ENCODE measurements around the gene ALPK1.
A peak's percentile ranks its signal among the peaks of the same experiment; 100 is the strongest.

Gene ALPK1

DNA sequence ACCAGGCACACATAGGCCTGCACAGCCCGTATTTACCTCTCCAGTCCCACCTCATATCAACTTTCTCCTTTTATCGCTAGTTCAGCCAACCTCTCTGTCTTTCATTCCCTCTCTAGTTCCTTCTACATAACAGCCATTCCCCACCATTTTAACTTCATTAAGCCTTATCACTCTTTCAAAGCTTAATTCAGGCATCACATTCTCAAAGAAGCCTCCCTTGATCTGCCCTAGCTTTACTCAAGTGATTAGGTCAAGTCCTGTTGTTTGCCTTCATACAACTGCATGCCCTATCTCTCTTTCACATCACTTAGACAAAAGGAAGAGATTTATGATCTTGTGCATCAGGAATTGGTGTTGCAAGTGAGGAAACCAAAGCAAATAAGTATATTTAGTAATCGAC is 74.2 kb downstream of the ALPK1 start:
- Histone ChIP-seq H3K9me3 (replicated peaks; ENCODE audit: low read length) (no peaks in the 10 kb centered on the region), H3K27me3 (ENCODE audit: control insufficient read depth, insufficient read depth, low read length) (no peaks in the 10 kb centered on the region), H3K4me2 (ENCODE audit: low read length) (no peak overlapping the region), H3K36me3 (ENCODE audit: insufficient read depth, low read length) (no peaks in the 10 kb centered on the region), H3K4me1 (ENCODE audit: control insufficient read depth, insufficient read depth, low read length) (no peaks in the 10 kb centered on the region), H3K4me3 (ENCODE audit: low read length) (no peak overlapping the region), H3K9ac (ENCODE audit: low read depth, low read length) (no peak overlapping the region)

GRCh38 chr4:112374850-112375249 is 77.7 kb downstream of the ALPK1 start:
- Histone ChIP-seq H3K4me3 (ENCODE audit: low read length) (no peak overlapping the region), H3K27me3 (ENCODE audit: control insufficient read depth, insufficient read depth, low read length) (no peaks in the 10 kb centered on the region), H3K4me1 (ENCODE audit: control insufficient read depth, insufficient read depth, low read length) (peaks cover 12% of the 10 kb centered on the region), H3K9me3 (replicated peaks; ENCODE audit: low read length) (no peaks in the 10 kb centered on the region), H3K9ac (ENCODE audit: low read depth, low read length) (no peak overlapping the region), H3K36me3 (ENCODE audit: insufficient read depth, low read length) (no peaks in the 10 kb centered on the region), H3K4me2 (ENCODE audit: low read length) (no peak overlapping the region)

DNA sequence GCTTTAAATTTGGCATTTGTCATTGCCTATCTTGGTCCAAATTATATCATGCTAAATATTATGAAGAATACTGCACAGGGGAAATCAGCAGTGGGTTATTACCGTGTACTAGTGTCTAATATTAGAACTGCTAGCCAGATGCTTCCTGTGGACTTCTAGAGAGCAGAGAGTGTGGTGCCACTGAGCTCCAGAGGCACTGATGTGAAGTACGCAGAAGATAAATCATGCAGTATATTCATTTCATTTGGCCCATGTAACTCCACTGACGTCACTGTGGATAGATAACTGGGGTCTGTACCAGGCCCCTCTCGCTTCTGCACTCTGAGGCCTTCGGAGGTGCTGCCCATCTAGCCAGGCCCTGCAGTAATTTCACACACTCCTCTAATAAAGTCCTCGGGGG is 80.0 kb downstream of the ALPK1 start:
- Histone ChIP-seq H3K9ac (ENCODE audit: low read depth, low read length) (no peak overlapping the region), H3K4me2 (ENCODE audit: low read length) (no peak overlapping the region), H3K4me1 (ENCODE audit: control insufficient read depth, insufficient read depth, low read length) (peaks cover 15% of the 10 kb centered on the region)

GRCh38 chr4:112377594-112378242 is 80.5 kb downstream of the ALPK1 start:
- Histone ChIP-seq H3K27me3 (ENCODE audit: control insufficient read depth, insufficient read depth, low read length) (no peaks in the 10 kb centered on the region), H3K4me3 (ENCODE audit: low read length) (no peak overlapping the region), H3K9me3 (replicated peaks; ENCODE audit: low read length) (no peaks in the 10 kb centered on the region), H3K4me1 (ENCODE audit: control insufficient read depth, insufficient read depth, low read length) (peaks cover 15% of the 10 kb centered on the region), H3K4me2 (ENCODE audit: low read length) (no peak overlapping the region), H3K9ac (ENCODE audit: low read depth, low read length) (no peak overlapping the region), H3K36me3 (ENCODE audit: insufficient read depth, low read length) (no peaks in the 10 kb centered on the region)

More for the DNA sequence above, 80.0 kb downstream of the ALPK1 start:
- Histone ChIP-seq H3K9me3 (replicated peaks; ENCODE audit: low read length) (no peaks in the 10 kb centered on the region), H3K36me3 (ENCODE audit: insufficient read depth, low read length) (no peaks in the 10 kb centered on the region), H3K4me3 (ENCODE audit: low read length) (no peak overlapping the region), H3K27me3 (ENCODE audit: control insufficient read depth, insufficient read depth, low read length) (no peaks in the 10 kb centered on the region)

DNA sequence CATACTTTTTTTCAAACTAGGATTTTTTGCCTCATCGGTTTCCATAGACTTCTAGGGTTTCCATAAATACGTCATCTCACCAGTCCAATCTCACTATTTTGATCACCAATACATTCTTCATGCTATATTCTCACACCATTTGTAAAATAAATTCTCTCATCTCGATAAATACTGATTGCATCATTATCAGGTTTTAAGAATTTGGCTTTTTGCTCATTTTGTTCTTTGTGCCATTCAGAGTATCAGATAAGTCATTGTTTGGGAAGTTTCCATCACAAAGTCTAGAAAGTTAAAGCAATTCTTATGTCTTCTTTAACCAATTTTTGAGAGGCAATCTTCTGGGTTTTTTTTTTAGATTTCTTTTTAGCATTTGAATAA is 81.1 kb downstream of the ALPK1 start:
- no peaks in the 10 kb centered on the region for H3K27me3 ChIP-seq (ENCODE audit: control insufficient read depth, insufficient read depth, low read length)
- H3K9me3 ChIP-seq (replicated peaks; ENCODE audit: low read length): no peaks in the 10 kb centered on the region
- H3K4me1 ChIP-seq (ENCODE audit: control insufficient read depth, insufficient read depth, low read length): peaks cover 15% of the 10 kb centered on the region
- no peaks in the 10 kb centered on the region for H3K36me3 ChIP-seq (ENCODE audit: insufficient read depth, low read length)
- H3K4me2 ChIP-seq (ENCODE audit: low read length): no peak overlapping the region
- no peak overlapping the region for H3K4me3 ChIP-seq (ENCODE audit: low read length)
- no peak overlapping the region for H3K9ac ChIP-seq (ENCODE audit: low read depth, low read length)

- no peaks in the 10 kb centered on the region for H3K27me3 ChIP-seq (ENCODE audit: control insufficient read depth, insufficient read depth, low read length)
- H3K9ac ChIP-seq (ENCODE audit: low read depth, low read length): no peak overlapping the region
- peak overlapping the region; percentile 71 for H3K4me2 ChIP-seq (ENCODE audit: low read length)
- no peaks in the 10 kb centered on the region for H3K9me3 ChIP-seq (replicated peaks; ENCODE audit: low read length)
- H3K4me1 ChIP-seq (ENCODE audit: control insufficient read depth, insufficient read depth, low read length): peaks cover 15% of the 10 kb centered on the region
- H3K4me3 ChIP-seq (ENCODE audit: low read length): peak overlapping the region; percentile 58
- no peaks in the 10 kb centered on the region for H3K36me3 ChIP-seq (ENCODE audit: insufficient read depth, low read length)
These were observed 81.7 kb downstream of the ALPK1 start for GRCh38 chr4:112378858-112379257.

- H3K9me3 ChIP-seq (replicated peaks; ENCODE audit: low read length): no peaks in the 10 kb centered on the region
- H3K9ac ChIP-seq (ENCODE audit: low read depth, low read length): no peak overlapping the region
- H3K4me2 ChIP-seq (ENCODE audit: low read length): peak overlapping the region; percentile 71
- peaks cover 15% of the 10 kb centered on the region for H3K4me1 ChIP-seq (ENCODE audit: control insufficient read depth, insufficient read depth, low read length)
- H3K27me3 ChIP-seq (ENCODE audit: control insufficient read depth, insufficient read depth, low read length): no peaks in the 10 kb centered on the region
- H3K4me3 ChIP-seq (ENCODE audit: low read length): peak overlapping the region; percentile 58
- no peaks in the 10 kb centered on the region for H3K36me3 ChIP-seq (ENCODE audit: insufficient read depth, low read length)
These were observed 82.1 kb downstream of the ALPK1 start for GRCh38 chr4:112379306-112379705.

- no peaks in the 10 kb centered on the region for H3K36me3 ChIP-seq (ENCODE audit: insufficient read depth, low read length)
- peaks cover 15% of the 10 kb centered on the region for H3K4me1 ChIP-seq (ENCODE audit: control insufficient read depth, insufficient read depth, low read length)
- no peak overlapping the region for H3K4me3 ChIP-seq (ENCODE audit: low read length)
- no peaks in the 10 kb centered on the region for H3K27me3 ChIP-seq (ENCODE audit: control insufficient read depth, insufficient read depth, low read length)
- H3K9me3 ChIP-seq (replicated peaks; ENCODE audit: low read length): no peaks in the 10 kb centered on the region
- no peak overlapping the region for H3K9ac ChIP-seq (ENCODE audit: low read depth, low read length)
- H3K4me2 ChIP-seq (ENCODE audit: low read length): no peak overlapping the region
These were observed 85.0 kb downstream of the ALPK1 start for GRCh38 chr4:112381996-112382692.

DNA sequence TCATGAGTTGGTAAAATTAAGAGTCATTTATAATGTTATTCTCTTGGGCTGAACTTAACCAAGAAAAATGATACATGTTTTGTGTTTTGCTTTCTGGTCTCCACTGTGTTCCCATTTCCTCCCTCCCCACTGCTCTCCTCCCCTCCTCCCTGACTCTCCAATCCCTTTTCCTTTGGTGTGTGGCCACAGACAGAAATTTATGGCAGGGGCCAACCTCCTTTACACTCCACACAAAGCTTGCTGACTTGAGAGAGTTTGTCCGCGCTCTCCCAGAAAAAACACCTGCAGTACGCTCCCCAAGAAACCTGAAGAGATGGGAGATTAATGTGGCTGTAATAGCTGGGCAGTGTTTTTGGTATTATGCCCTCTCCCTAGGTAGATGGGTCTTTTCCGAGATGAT is 88.9 kb downstream of the ALPK1 start:
- Histone ChIP-seq H3K4me3 (ENCODE audit: low read length) (no peak overlapping the region), H3K4me2 (ENCODE audit: low read length) (no peak overlapping the region), H3K9ac (ENCODE audit: low read depth, low read length) (no peak overlapping the region), H3K9me3 (replicated peaks; ENCODE audit: low read length) (no peaks in the 10 kb centered on the region), H3K27me3 (ENCODE audit: control insufficient read depth, insufficient read depth, low read length) (no peaks in the 10 kb centered on the region), H3K4me1 (ENCODE audit: control insufficient read depth, insufficient read depth, low read length) (no peaks in the 10 kb centered on the region), H3K36me3 (ENCODE audit: insufficient read depth, low read length) (no peaks in the 10 kb centered on the region)

GRCh38 chr4:112402098-112402497 is 104.9 kb downstream of the ALPK1 start:
- peaks cover 4% of the 10 kb centered on the region for H3K4me1 ChIP-seq (ENCODE audit: control insufficient read depth, insufficient read depth, low read length)
- no peaks in the 10 kb centered on the region for H3K9me3 ChIP-seq (replicated peaks; ENCODE audit: low read length)
- H3K4me2 ChIP-seq (ENCODE audit: low read length): no peak overlapping the region
- no peak overlapping the region for H3K9ac ChIP-seq (ENCODE audit: low read depth, low read length)
- H3K4me3 ChIP-seq (ENCODE audit: low read length): no peak overlapping the region
- no peaks in the 10 kb centered on the region for H3K27me3 ChIP-seq (ENCODE audit: control insufficient read depth, insufficient read depth, low read length)
- no peaks in the 10 kb centered on the region for H3K36me3 ChIP-seq (ENCODE audit: insufficient read depth, low read length)

DNA sequence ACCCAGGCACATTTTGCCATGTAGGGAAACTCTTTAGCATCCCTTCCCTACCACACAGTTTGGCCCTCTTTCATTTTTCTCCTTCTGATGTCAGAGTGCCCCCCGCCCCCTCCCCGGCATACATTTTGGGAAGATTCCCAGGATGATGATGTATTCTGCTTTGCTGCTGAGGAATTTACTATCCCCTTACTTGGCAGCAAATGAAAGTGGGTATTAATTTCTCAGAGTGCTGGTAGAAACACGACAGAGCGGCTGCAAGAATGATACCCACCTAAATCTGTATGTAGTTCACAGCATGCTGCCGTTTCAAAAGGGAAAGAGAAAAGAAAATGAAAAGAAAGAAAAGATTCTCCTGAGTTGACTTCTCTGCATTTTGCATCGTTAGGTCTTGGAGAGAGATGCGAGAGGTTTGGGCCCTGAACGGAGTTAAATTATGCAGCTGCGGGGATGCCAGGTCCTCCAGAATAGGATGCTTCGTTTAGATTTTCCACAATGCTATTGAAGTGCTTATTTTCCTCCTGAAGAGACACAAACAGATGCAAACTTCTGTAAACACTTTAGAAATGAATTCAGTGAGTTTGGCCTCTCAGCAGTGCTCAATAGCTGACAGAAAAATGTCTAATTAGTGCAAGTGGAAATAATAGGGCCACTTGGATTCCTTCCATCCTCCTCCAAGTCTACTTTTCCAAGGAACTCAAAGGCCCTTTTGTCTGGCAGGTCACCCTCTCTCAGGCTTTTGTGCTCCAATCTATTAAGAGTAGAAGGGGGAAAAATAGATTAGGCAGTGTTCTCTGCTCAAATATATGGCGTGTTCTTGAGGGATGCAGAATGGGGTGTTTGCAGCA is 106.2 kb downstream of the ALPK1 start:
- Histone ChIP-seq H3K4me2 (ENCODE audit: low read length) (peak overlapping the region; percentile 15), H3K36me3 (ENCODE audit: insufficient read depth, low read length) (no peaks in the 10 kb centered on the region), H3K9ac (ENCODE audit: low read depth, low read length) (no peak overlapping the region), H3K9me3 (replicated peaks; ENCODE audit: low read length) (no peaks in the 10 kb centered on the region), H3K27me3 (ENCODE audit: control insufficient read depth, insufficient read depth, low read length) (no peaks in the 10 kb centered on the region), H3K4me3 (ENCODE audit: low read length) (no peak overlapping the region), H3K4me1 (ENCODE audit: control insufficient read depth, insufficient read depth, low read length) (peaks cover 4% of the 10 kb centered on the region)
